Measurements from ENCODE around the gene MRTO4. TPM values are rescaled to one million over a fixed set of nuclear protein-coding genes. Genes with fewer than 3 reads are reported as not detected.
A peak's percentile ranks its signal among the peaks of the same experiment; 100 is the strongest.
"Not testable (repeated sequence)": the region's sequence is repeated elsewhere in the genome, so short reads cannot be mapped to it uniquely, and the experiment has no call there.

MRTO4 gene
- total RNA-seq, 1 donor from 2014 or later = 15.0 TPM

GRCh38 chr1:19270343-19270730 is 18.7 kb downstream of the MRTO4 start:
- DNase-seq = not testable (repeated sequence)

- DNase-seq = no peak
These were observed 20.5 kb downstream of the MRTO4 start for GRCh38 chr1:19272064-19272463.

- DNase-seq = no peak
These were observed 21.7 kb downstream of the MRTO4 start for GRCh38 chr1:19273106-19273843.

GRCh38 chr1:19273844-19274531 is 22.4 kb downstream of the MRTO4 start:
- DNase-seq = not testable (repeated sequence)

- no peak for DNase-seq
These were observed 23.0 kb downstream of the MRTO4 start for GRCh38 chr1:19274636-19275035.

GRCh38 chr1:19283891-19284290 is 32.3 kb downstream of the MRTO4 start:
- DNase-seq = no peak

- no peak for DNase-seq
These were observed 33.3 kb downstream of the MRTO4 start for GRCh38 chr1:19284881-19285280.

GRCh38 chr1:19285366-19285765 is 33.8 kb downstream of the MRTO4 start:
- DNase-seq = not testable (repeated sequence)

GRCh38 chr1:19285807-19286206 is 34.2 kb downstream of the MRTO4 start:
- not testable (repeated sequence) for DNase-seq

GRCh38 chr1:19287436-19288185 is 36.0 kb downstream of the MRTO4 start:
- no peak for DNase-seq

GRCh38 chr1:19288324-19289241 is 37.0 kb downstream of the MRTO4 start, which contains the start of gene AKR7A3:
TSS of gene AKR7A3 (minus strand) at chr1:19288770. CDS start at chr1:19288709, 61 bp downstream.
- not testable (repeated sequence) for DNase-seq

- DNase-seq = no peak
These were observed 37.6 kb downstream of the MRTO4 start for GRCh38 chr1:19289244-19289643.

GRCh38 chr1:19294638-19295037 is 43.0 kb downstream of the MRTO4 start:
- DNase-seq = no peak

GRCh38 chr1:19300211-19300610 is 48.6 kb downstream of the MRTO4 start:
- no peak for DNase-seq

GRCh38 chr1:19304081-19304480 is 52.5 kb downstream of the MRTO4 start:
- DNase-seq = not testable (repeated sequence)

GRCh38 chr1:19305880-19306279 is 54.3 kb downstream of the MRTO4 start:
- DNase-seq = no peak

GRCh38 chr1:19306941-19307340 is 55.3 kb downstream of the MRTO4 start:
- DNase-seq = no peak

- DNase-seq = no peak
These were observed 56.3 kb downstream of the MRTO4 start for GRCh38 chr1:19307794-19308508.

- no peak for DNase-seq
These were observed 56.9 kb downstream of the MRTO4 start for GRCh38 chr1:19308509-19308907.

GRCh38 chr1:19309123-19309813 is 57.7 kb downstream of the MRTO4 start:
- peak; percentile 22 for DNase-seq
